Measurements from ENCODE around the gene KAT2B. TPM values are rescaled to one million over a fixed set of nuclear protein-coding genes. Genes with fewer than 3 reads are reported as not detected.

The KAT2B gene
- total and polyA plus RNA-seq, 2 donors (not counting 1 experiment from before 2014, with no cell fraction given), result 21.7 to 57.5 TPM

- Histone ChIP-seq H2AFZ (ENCODE audit: insufficient read depth, low read depth, low read length, poor library complexity, severe bottlenecking) (no peak overlapping the region), H3K4me3 (ENCODE audit: control extremely low read depth in 1 of 5, extremely low read depth in 1 of 5, insufficient read depth in 1 of 5, low read depth in 2 of 5, low read length in 4 of 5) (no peak overlapping the region), H3K27ac (ENCODE audit: low read length in 2 of 2) (no peak overlapping the region), H3K36me3 (replicated peaks in 1 of 2; ENCODE audit: control extremely low read depth in 1 of 2, control insufficient read depth in 1 of 2, extremely low read depth in 1 of 2, insufficient read depth in 2 of 2, low read length in 1 of 2) (peaks cover 0 to 36% of the 10 kb centered on the region in 2 experiments), H3K9ac (ENCODE audit: low read length) (no peak overlapping the region), H3K9me3 (ENCODE audit: control extremely low read depth in 1 of 3, control insufficient read depth in 2 of 3, insufficient read depth in 1 of 3, low read length in 2 of 3) (no peaks in the 10 kb centered on the region), H4K20me1 (ENCODE audit: control insufficient read depth, insufficient read depth, low read length, poor library complexity, severe bottlenecking) (no peaks in the 10 kb centered on the region), H3K27me3 (replicated peaks in 1 of 4; ENCODE audit: control extremely low read depth in 1 of 4, control insufficient read depth in 3 of 4, insufficient read depth in 4 of 4, low read length in 3 of 4) (no peaks in the 10 kb centered on the region), H3K4me2 (replicated peaks; ENCODE audit: low read depth, low read length, poor library complexity, severe bottlenecking) (no peak overlapping the region), H3K4me1 (ENCODE audit: control insufficient read depth in 2 of 2, insufficient read depth in 2 of 2, low read length in 2 of 2) (peaks cover 6 to 12% of the 10 kb centered on the region in 2 donors), H3K79me2 (ENCODE audit: control insufficient read depth, insufficient read depth, low read length) (no peaks in the 10 kb centered on the region)
- ChIA-PET POLR2A (no interaction called here), CTCF (no interaction called here)
- no peak for DNase-seq
- H3K9me3 Mint-ChIP-seq (ENCODE audit: insufficient read depth), result no peaks in the 10 kb centered on the region
- intact Hi-C loops (cut with micrococcal nuclease), result no loop called here
- no CpG with 5 or more reads among the region's 2 CpGs for WGBS (ENCODE audit: insufficient coverage)
- H3K4me1 Mint-ChIP-seq, result peaks cover 11% of the 10 kb centered on the region
- H3K27ac Mint-ChIP-seq, result no peak overlapping the region
- TF ChIP-seq CTCF (IDR thresholded peaks at IDR 0.05) (no peak), EZH2 (IDR thresholded peaks at IDR 0.05; ENCODE audit: borderline replicate concordance, insufficient read depth, low read depth, low read length, poor library complexity, severe bottlenecking) (no peak)
- no peak overlapping the region for H3K4me3 Mint-ChIP-seq
- no peaks in the 10 kb centered on the region for H3K27me3 Mint-ChIP-seq
- ATAC-seq (ENCODE audit: low read depth), result no peak
These were observed 68.6 kb downstream of the KAT2B start for GRCh38 chr3:20108869-20109268.

- ChIA-PET CTCF (interaction anchor here (0.6 to 0.8 kb wide), 2 partner anchors 30 to 158 kb away, joined by 3 to 5 read pairs; no protein-coding TSS in a partner anchor), POLR2A (no interaction called here)
- H4K20me1 ChIP-seq (ENCODE audit: control insufficient read depth, insufficient read depth, low read length, poor library complexity, severe bottlenecking), result no peaks in the 10 kb centered on the region
- no peaks in the 10 kb centered on the region for H3K79me2 ChIP-seq (ENCODE audit: control insufficient read depth, insufficient read depth, low read length)
- no peak overlapping the region for H3K27ac ChIP-seq (ENCODE audit: low read length in 2 of 2)
- H2AFZ ChIP-seq (ENCODE audit: insufficient read depth, low read depth, low read length, poor library complexity, severe bottlenecking), result no peak overlapping the region
- no peaks in the 10 kb centered on the region for H3K27me3 ChIP-seq (replicated peaks in 1 of 4; ENCODE audit: control extremely low read depth in 1 of 4, control insufficient read depth in 3 of 4, insufficient read depth in 4 of 4, low read length in 3 of 4)
- Mint-ChIP-seq H3K9me3 (ENCODE audit: insufficient read depth) (no peaks in the 10 kb centered on the region), H3K4me3 (no peak overlapping the region), H3K27ac (no peak overlapping the region), H3K4me1 (peaks cover 2% of the 10 kb centered on the region), H3K27me3 (no peaks in the 10 kb centered on the region)
- DNase-seq (no peak), ATAC-seq (ENCODE audit: low read depth) (no peak)
- no peak for TF ChIP-seq EZH2 (IDR thresholded peaks at IDR 0.05; ENCODE audit: borderline replicate concordance, insufficient read depth, low read depth, low read length, poor library complexity, severe bottlenecking)
- TF ChIP-seq CTCF (IDR thresholded peaks at IDR 0.05), result no peak
- no peak overlapping the region for H3K9ac ChIP-seq (ENCODE audit: low read length)
- no peaks in the 10 kb centered on the region for H3K9me3 ChIP-seq (ENCODE audit: control extremely low read depth in 1 of 3, control insufficient read depth in 2 of 3, insufficient read depth in 1 of 3, low read length in 2 of 3)
- intact Hi-C loops (cut with micrococcal nuclease), result no loop called here
- H3K4me1 ChIP-seq (ENCODE audit: control insufficient read depth in 2 of 2, insufficient read depth in 2 of 2, low read length in 2 of 2), result peaks cover 0 to 4% of the 10 kb centered on the region in 2 donors
- no peak overlapping the region for H3K4me3 ChIP-seq (ENCODE audit: control extremely low read depth in 1 of 5, extremely low read depth in 1 of 5, insufficient read depth in 1 of 5, low read depth in 2 of 5, low read length in 4 of 5)
- H3K36me3 ChIP-seq (replicated peaks in 1 of 2; ENCODE audit: control extremely low read depth in 1 of 2, control insufficient read depth in 1 of 2, extremely low read depth in 1 of 2, insufficient read depth in 2 of 2, low read length in 1 of 2), result peaks cover 2 to 52% of the 10 kb centered on the region in 2 experiments
- no peak overlapping the region for H3K4me2 ChIP-seq (replicated peaks; ENCODE audit: low read depth, low read length, poor library complexity, severe bottlenecking)
- no CpG with 5 or more reads among the region's 5 CpGs for WGBS (ENCODE audit: insufficient coverage)
These were observed 70.6 kb downstream of the KAT2B start for GRCh38 chr3:20110826-20111225.

All from B cell (primary cell).